GM12878 (cell line): ENCODE data around the gene TMEM63C. TPM values are rescaled to one million over a fixed set of nuclear protein-coding genes. Genes with fewer than 3 reads are reported as not detected.

Source experiments
- ATAC-seq: fragments of 200-7000 bp; cut with Tn5 transposase; 3 replicates; pipeline ENCODE4 v1.9.1; 2020; ENCODE audit warnings: mild to moderate bottlenecking, moderate library complexity
- BruUV-seq: library from RNA; stranded (reverse); fragments of 400-500 nt; replicated peaks from 2 replicates; lab custom pipeline; 2021; lab: Mats Ljungman, UMichigan
- CTCF ChIA-PET: fragments of 300-600 bp; sonication (Branson Sonifier 250); formaldehyde crosslinking; extraction: SDS; loops from one replicate; lab custom pipeline; 2021; ENCODE audit warnings: inconsistent platforms; lab: Yijun Ruan, JAX
- POLR2A ChIA-PET: fragments of 350-600 bp; formaldehyde crosslinking; extraction: SDS; loops from one replicate; lab custom pipeline; 2021; ENCODE audit warnings: inconsistent platforms; lab: Charles Lee
- RAD21 ChIA-PET: fragments of 300-600 bp; sonication (Branson Sonifier 250); formaldehyde crosslinking; loops from one replicate; lab custom pipeline; 2023; ENCODE audit warnings: antibody characterized with exemption; ENCODE audit not compliant: unreplicated experiment; lab: Charles Lee
- SMC1A ChIA-PET: fragments of 300-600 bp; sonication (Branson Sonifier 250); formaldehyde crosslinking; loops from one replicate; lab custom pipeline; 2023; ENCODE audit not compliant: unreplicated experiment, uncharacterized antibody; lab: Charles Lee
- DNase-seq: peaks from one replicate; pipeline ENCODE4 v3.0.0-alpha.2; 2011; ENCODE audit warnings: low read depth, low spot score
- FAIRE-seq: peaks from 3 replicates; lab custom pipeline; 2011; peaks lifted over from hg19 to GRCh38; lab: Jason Lieb, UNC
- H2AFZ ChIP-seq: 2 replicates; pipeline ENCODE4 v1.6.0; 2011; ENCODE audit warnings: low read depth, low read length, control low read depth; ENCODE audit not compliant: control insufficient read depth
- H3K27ac ChIP-seq: 2 replicates; pipeline ENCODE4 v1.5.1; 2011; ENCODE audit warnings: control low read depth; ENCODE audit not compliant: control insufficient read depth, insufficient read depth
- H3K27me3 ChIP-seq, 2 experiments: replicated peaks in 1 of 2; 2 replicates each; pipeline versions ENCODE4 v1.6.0 to v1.6.1; 2011; ENCODE audit warnings: low read length in 1 of 2; ENCODE audit not compliant: control insufficient read depth in 2 of 2, insufficient read depth in 2 of 2
- H3K36me3 ChIP-seq, 2 experiments: 2 replicates each; pipeline ENCODE4 v1.5.1; 2011; ENCODE audit warnings: low read length in 1 of 2; ENCODE audit not compliant: control insufficient read depth in 2 of 2, insufficient read depth in 2 of 2
- H3K4me1 ChIP-seq: 2 replicates; pipeline ENCODE4 v1.6.1; 2011; ENCODE audit warnings: mild to moderate bottlenecking, low read length, moderate library complexity, mixed read lengths; ENCODE audit not compliant: control insufficient read depth, insufficient read depth
- H3K4me2 ChIP-seq: 2 replicates; pipeline ENCODE4 v1.6.0; 2011; ENCODE audit warnings: control low read depth; ENCODE audit not compliant: control insufficient read depth, insufficient read depth
- H3K4me3 ChIP-seq: fragments of 200-600 bp; sonication (generic); 2 replicates; pipeline ENCODE4 v1.5.1; 2016
- H3K79me2 ChIP-seq: 2 replicates; pipeline ENCODE4 v1.6.0; 2011; ENCODE audit warnings: low read length; ENCODE audit not compliant: control insufficient read depth, insufficient read depth
- H3K9ac ChIP-seq: 2 replicates; pipeline ENCODE4 v1.8.0; 2011; ENCODE audit warnings: low read length, control low read depth, mixed read lengths; ENCODE audit not compliant: control insufficient read depth, insufficient read depth
- H3K9me3 ChIP-seq: replicated peaks from 3 replicates; pipeline ENCODE4 v1.5.1; 2011; ENCODE audit warnings: mild to moderate bottlenecking, low read length; ENCODE audit not compliant: control insufficient read depth, insufficient read depth
- H4K20me1 ChIP-seq: 2 replicates; pipeline ENCODE4 v1.6.0; 2011; ENCODE audit not compliant: control insufficient read depth, insufficient read depth
- ASH2L ChIP-seq: fragments of 300-600, 200-600 bp; sonication (generic); IDR thresholded peaks from 2 replicates; pipeline ENCODE4 v1.6.1; 2017; ENCODE audit warnings: low read depth, mild to moderate bottlenecking, borderline replicate concordance
- CBFB ChIP-seq: IDR thresholded peaks from 2 replicates; pipeline ENCODE4 v1.6.1; 2016; ENCODE audit warnings: antibody characterized with exemption, low read depth
- CBX5 ChIP-seq: sonication (generic); IDR thresholded peaks from 2 replicates; pipeline ENCODE4 v1.6.1; 2016; ENCODE audit warnings: low read depth, moderate library complexity, mild to moderate bottlenecking, inconsistent platforms
- EGR1 ChIP-seq, 2 experiments: IDR thresholded peaks; 1 replicate in 1 of 2; 2 replicates in 1 of 2; pipeline ENCODE4 v1.6.1; 2011 to 2012; ENCODE audit warnings: low read depth in 2 of 2, low read length in 2 of 2, borderline replicate concordance in 1 of 2, mild to moderate bottlenecking in 1 of 2, moderate library complexity in 1 of 2
- ESRRA ChIP-seq: IDR thresholded peaks from 2 replicates; pipeline ENCODE4 v1.6.1; 2012; ENCODE audit warnings: mild to moderate bottlenecking, low read length, improper control_type of control experiment
- JUNB ChIP-seq: IDR thresholded peaks from 2 replicates; pipeline ENCODE4 v1.6.1; 2016; ENCODE audit warnings: antibody characterized with exemption, mild to moderate bottlenecking
- MAX ChIP-seq: IDR thresholded peaks from 2 replicates; pipeline ENCODE4 v1.6.1; 2012; ENCODE audit warnings: low read depth, low read length, improper control_type of control experiment
- RAD51 ChIP-seq: fragments of 450-650 bp; IDR thresholded peaks from 2 replicates; pipeline ENCODE4 v1.6.1; 2016; ENCODE audit warnings: moderate library complexity, mild to moderate bottlenecking, inconsistent platforms
- RB1 ChIP-seq: fragments of 450-650 bp; formaldehyde crosslinking; IDR thresholded peaks from 2 replicates; pipeline ENCODE4 v1.6.1; 2017; ENCODE audit warnings: mild to moderate bottlenecking, borderline replicate concordance
- ZBED1 ChIP-seq: IDR thresholded peaks from 2 replicates; pipeline ENCODE4 v1.6.1; 2016; ENCODE audit warnings: borderline replicate concordance
- WGBS: methylation state at CpG from one replicate; pipeline ENCODE4 v1.1.6; 2016; ENCODE audit warnings: low lambda C conversion rate; ENCODE audit not compliant: insufficient replicate concordance, insufficient coverage; ENCODE audit errors: missing lambda C conversion rate; 5-methylcytosine and 5-hydroxymethylcytosine counted together
- in situ Hi-C: fragments of 300-500 bp; cut with MboI; formaldehyde crosslinking; loops from 9 replicates; pipeline ENCODE4 v1.14.3; 2018; ENCODE audit warnings: mixed read lengths
- intact Hi-C: fragments of 100-400 bp; cut with micrococcal nuclease; formaldehyde crosslinking; loops from one replicate; pipeline ENCODE4 v1.14.2; 2022; ENCODE audit not compliant: unreplicated experiment
- polyA plus RNA-seq, 11 experiments: library from polyadenylated mRNA; depleted of rRNA in 4 of 11; unstranded in 6 of 11; stranded (reverse) in 5 of 11; fragments of >200 nt; fragmentation: Nextera tagmentation in 4 of 11; fragmentation: Illumina TruSeq in 1 of 11; extraction: Ambion mirVana in 4 of 11; extraction: Trizol in 1 of 11; gene quantifications; 1 replicate in 1 of 11; 2 replicates in 10 of 11; pipeline versions ENCODE4 v1.2.1 to v1.2.3, GENCODE V29; 2011 to 2016; ENCODE audit warnings: inconsistent platforms in 2 of 11, missing spikeins in 2 of 11, low read depth in 1 of 11
- total RNA-seq, 4 experiments: library from RNA; depleted of rRNA in 3 of 4; stranded (reverse); fragments of >200 nt in 3 of 4; fragmentation: Illumina TruSeq in 1 of 4; extraction: Trizol in 1 of 4; gene quantifications; 2 replicates each; pipeline versions ENCODE4 v1.2.1 to v1.2.3, GENCODE V29; 2013 to 2021

TMEM63C gene
- total and polyA plus RNA-seq, 10 of the 15 experiments (the other 5 are each of a cell fraction or from before 2014, with no cell fraction given), result 0.06 to 1.3 (median 0.39) TPM; not detected in 4

- no peak for TF ChIP-seq CBFB
- TF ChIP-seq CBX5, result no peak
- no peak for TF ChIP-seq ESRRA
- TF ChIP-seq ASH2L, result no peak
- TF ChIP-seq MAX, result no peak
- no peak for TF ChIP-seq RB1
- TF ChIP-seq JUNB, result no peak
- no peak for TF ChIP-seq RAD51
- no peak for TF ChIP-seq EGR1 (IDR thresholded peaks at IDR 0.05; ENCODE audit: borderline replicate concordance in 1 of 2, low read depth in 2 of 2, low read length in 2 of 2)
- TF ChIP-seq ZBED1, result no peak
- intact Hi-C loops, result no loop called here
- H4K20me1 ChIP-seq, result no peaks in the 10 kb centered on the region
- ATAC-seq, result no peak
- WGBS, result 24% methylated on average over 20 of the region's 20 CpGs
- POLR2A ChIA-PET, result no interaction called here
- in situ Hi-C loops, result no loop called here
- H3K27ac ChIP-seq, result no peak overlapping the region
- no peaks in the 10 kb centered on the region for H3K9me3 ChIP-seq
- no peak overlapping the region for H3K4me3 ChIP-seq
- no peak for DNase-seq
- no peak overlapping the region for H3K9ac ChIP-seq
- SMC1A ChIA-PET, result interaction anchor here (0.6 kb wide), 1 partner anchor 471 kb away, joined by 3 read pairs; no protein-coding TSS in a partner anchor
- H3K27me3 ChIP-seq, result no peaks in the 10 kb centered on the region
- CTCF ChIA-PET, result no interaction called here
- H2AFZ ChIP-seq, result no peak overlapping the region
- no peak for FAIRE-seq
- H3K79me2 ChIP-seq, result no peaks in the 10 kb centered on the region
- BruUV-seq, result no TSS peak
- H3K36me3 ChIP-seq, result no peaks in the 10 kb centered on the region
- no peaks in the 10 kb centered on the region for H3K4me1 ChIP-seq
- no peak overlapping the region for H3K4me2 ChIP-seq
- RAD21 ChIA-PET, result no interaction called here
Measured at GRCh38 chr14:77253333-77254190, 72.0 kb downstream of the TMEM63C start.
